Adrenal gland (tissue), 5 donors: ENCODE data around the gene DGKG.

Experiments
- POLR2A ChIP-seq, 2 donors: fragments of 450-650 bp; IDR thresholded peaks; one replicate each; pipeline ENCODE4 v1.6.1; 2017; ENCODE audit warnings: antibody characterized with exemption in 2 of 2, mild to moderate bottlenecking in 2 of 2, moderate library complexity in 1 of 2
- TF ChIP-seq, protein P1 (sequence below), 6 experiments: fragments of 450-650 bp in 4 of 6; fragments of 200-600 bp in 2 of 6; sonication (generic) in 1 of 6; IDR thresholded peaks; 1 replicate in 5 of 6; 2 replicates in 1 of 6; pipeline versions ENCODE4 v1.5.1 to v1.8.0; 2016 to 2021; ENCODE audit warnings: antibody characterized with exemption in 6 of 6, mild to moderate bottlenecking in 2 of 6, moderate library complexity in 1 of 6
- donor health status: DM: no; HTN: no; CAD: no.

DNA sequence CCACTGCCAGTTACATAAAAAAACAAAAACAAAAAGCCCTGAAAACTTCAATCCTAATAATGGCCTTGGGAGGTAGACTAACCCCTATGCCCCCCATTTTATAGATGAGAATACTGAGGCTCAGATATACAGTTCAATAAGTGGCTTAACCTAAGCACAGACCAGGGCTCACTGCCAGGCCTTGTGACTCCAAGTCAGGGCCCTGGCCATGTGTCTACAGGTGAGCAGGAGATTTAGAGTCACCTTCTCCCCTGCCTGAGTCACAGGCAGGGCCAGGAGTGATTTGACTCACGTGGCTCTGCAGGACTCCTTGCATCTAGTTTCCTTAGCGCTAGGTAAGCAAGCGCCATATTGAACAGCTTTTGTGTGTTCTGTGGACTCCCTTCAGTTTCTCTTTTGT lies 154.5 kb downstream of the DGKG start:
- TF ChIP-seq, protein P1, sequence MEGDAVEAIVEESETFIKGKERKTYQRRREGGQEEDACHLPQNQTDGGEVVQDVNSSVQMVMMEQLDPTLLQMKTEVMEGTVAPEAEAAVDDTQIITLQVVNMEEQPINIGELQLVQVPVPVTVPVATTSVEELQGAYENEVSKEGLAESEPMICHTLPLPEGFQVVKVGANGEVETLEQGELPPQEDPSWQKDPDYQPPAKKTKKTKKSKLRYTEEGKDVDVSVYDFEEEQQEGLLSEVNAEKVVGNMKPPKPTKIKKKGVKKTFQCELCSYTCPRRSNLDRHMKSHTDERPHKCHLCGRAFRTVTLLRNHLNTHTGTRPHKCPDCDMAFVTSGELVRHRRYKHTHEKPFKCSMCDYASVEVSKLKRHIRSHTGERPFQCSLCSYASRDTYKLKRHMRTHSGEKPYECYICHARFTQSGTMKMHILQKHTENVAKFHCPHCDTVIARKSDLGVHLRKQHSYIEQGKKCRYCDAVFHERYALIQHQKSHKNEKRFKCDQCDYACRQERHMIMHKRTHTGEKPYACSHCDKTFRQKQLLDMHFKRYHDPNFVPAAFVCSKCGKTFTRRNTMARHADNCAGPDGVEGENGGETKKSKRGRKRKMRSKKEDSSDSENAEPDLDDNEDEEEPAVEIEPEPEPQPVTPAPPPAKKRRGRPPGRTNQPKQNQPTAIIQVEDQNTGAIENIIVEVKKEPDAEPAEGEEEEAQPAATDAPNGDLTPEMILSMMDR (IDR thresholded peaks at IDR 0.05), result no peak
- no peak for TF ChIP-seq POLR2A (IDR thresholded peaks at IDR 0.05)
